SHP77 (cell line): ENCODE measurements around the gene RIMBP2.

Experiments used
- DNase-seq, 2 experiments: peaks; one replicate each; lab custom pipeline; 2025; lab: John Stamatoyannopoulos, UW

RIMBP2 gene

DNA sequence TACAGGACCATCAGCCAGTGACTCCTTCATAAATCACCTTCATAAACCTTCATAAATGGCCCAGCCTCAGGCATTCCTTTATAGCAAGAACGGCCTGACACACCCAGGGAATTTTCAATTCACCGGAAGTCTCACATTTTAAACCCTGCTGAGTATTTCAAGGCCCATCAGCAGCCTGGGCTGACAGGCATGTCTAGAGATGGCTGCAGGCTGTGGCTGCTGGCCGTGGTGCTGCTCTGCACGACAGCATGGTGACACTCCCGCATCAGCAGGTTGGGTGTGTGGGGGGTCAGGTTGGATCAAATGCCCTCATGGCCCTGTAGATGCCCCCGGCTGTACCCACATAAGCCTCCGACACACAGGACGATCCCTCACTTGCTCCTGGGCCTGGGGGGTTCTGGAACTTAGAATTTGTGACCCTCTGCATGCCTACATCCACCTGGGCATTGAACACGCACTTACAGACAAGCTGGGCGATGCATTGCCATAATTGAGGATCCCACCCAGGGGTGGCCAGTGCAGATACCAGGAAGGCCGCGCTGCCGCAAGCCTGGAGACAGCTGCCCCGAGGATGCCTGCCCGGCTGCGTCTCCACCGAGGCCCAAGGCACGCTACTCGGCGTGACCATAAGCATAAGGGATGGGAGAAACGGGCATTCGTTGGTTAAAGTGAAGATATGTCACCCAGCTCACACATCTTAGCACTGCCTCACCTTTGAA is 254.1 kb downstream of the RIMBP2 start:
- no peak for DNase-seq

DNA sequence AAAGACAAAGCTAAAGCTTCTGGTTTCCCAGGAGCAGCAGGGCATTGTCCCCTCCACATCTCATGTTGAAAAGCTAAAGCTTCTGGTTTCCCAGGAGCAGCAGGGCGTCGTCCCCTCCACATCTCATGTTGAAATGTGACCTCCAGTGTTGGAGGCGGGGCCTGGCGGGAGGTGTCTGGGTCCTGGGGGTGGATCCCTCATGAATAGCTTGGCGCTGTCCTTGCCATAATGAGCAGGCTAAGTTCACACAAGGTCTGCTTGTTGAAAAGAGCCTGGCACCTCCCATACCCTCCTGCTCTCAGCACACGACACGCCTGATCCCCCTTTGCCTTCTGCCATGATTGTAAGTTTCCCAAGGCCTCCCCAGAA is 254.7 kb downstream of the RIMBP2 start:
- DNase-seq, result no peak

DNA sequence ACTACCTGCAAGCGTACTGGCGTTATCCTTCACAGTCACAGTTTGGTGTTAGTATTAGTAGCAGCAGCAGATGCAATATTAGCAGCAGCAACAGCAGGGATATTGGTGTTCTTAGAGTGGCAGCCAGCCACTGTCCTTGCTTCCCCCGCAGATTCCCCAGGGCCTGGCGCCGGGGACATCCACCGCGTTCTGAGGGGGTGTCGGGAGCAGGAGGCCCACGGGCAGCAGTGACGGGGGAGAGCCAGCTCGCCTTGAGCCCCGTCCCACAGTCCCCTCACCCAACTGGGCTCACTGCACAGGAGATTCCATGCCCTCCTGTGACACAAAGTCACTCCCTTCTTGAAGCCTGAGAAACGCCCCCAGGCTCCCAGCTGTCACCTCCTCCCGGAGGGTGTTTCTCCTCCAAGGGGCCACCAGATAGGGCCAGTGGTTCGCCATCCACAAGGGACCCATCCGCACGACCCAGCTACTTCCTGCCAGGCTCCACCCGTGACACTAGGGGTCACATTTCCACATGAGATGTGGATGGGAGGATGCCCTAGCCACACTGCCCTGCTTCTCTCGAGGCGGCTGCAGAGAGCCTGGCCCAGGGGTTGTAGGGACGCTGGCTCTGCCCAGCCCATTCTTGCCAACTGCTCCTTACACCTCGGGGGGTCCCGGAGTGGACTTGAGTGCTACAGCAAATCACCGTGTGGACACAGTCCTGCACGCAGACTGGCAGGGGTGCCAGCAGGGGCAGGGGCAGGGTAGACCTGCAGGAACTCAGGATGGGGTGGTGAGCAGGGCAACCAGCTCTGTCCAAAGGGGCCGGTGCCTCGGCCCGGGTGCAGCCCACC is 255.3 kb downstream of the RIMBP2 start:
- DNase-seq, result peak; percentile 18 to 22

- no peak for DNase-seq
These were observed 256.2 kb downstream of the RIMBP2 start for GRCh38 chr12:130459916-130460315.

DNA sequence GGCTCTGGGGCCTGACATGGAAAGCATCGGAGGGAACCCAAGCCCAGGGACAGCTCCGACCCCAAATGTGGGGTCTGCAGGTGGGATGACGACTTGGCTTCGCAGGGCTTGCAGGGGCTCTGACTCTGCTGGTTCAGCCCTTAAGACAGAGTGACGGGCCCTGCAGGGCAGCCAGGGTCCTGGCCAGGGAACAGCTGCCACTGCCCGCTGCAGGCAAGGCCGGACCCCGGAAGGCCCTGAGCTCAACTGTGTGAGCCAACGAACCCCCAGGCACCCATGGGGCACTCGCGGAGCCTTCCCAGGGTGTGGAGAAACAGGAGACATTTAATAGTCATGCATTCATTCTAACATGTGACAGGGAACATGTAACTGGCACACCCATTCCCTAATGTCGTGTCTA is 257.8 kb downstream of the RIMBP2 start:
- no peak for DNase-seq

- DNase-seq, result no peak
These were observed 258.9 kb downstream of the RIMBP2 start for GRCh38 chr12:130457215-130457614.

DNA sequence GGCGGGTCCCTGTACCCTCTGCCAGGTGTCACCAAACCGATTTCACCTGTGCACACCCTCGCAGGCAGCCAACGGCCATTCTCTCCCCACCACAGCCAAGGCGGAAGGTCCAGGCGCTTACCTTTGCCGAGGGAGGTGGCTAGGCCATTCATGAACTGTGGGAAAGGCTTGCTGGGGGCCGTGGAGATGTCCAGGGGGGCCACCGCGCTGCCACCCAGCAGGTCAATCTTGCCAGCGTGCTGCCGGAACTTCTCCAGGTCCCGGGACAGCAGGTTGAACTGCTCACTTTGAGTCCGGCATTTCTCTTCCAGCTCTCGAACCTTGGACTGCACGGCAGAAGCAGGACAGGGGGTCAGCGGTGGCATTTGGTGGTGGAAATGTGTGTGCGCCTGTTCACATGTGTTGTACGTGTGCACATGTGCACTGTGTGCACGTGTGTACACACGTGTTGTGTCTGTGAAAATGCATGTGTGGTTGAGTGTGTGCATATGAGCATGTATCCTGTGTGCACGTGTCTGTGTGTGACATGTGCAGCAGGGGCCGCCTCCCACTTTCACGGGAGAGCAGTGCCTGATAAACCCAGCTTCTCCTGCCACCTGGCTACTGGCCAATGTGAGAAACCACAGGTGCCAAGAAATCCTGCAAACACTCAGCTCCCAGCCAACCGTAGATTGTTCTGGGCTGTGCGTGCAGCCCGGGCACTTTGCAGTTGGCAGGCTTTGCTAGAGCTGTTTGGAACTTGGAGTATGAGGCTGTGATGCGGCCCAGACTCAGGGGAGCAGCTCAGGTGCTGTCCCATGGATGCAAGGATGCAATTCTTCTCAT is 259.5 kb downstream of the RIMBP2 start:
- peak; percentile 29 to 48 for DNase-seq

DNA sequence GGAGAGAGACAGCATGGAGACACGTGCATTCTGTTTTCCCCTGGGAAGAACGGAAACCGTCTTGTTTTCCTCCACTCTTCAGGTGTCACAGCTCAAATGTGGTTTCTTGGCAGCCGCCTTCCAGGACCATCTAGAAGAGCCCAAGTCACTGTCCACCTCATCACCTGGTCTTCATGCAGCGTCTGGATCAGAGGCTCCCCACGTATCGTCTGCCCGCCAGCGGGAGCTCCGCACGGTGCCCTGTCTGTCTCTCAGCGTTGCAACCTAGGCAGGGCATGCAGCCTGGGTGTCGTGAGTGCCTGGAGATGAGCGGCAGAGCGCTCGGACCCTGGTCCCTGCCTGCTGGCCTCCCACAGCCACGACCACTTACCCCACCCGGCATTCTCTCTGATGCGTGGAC is 260.9 kb downstream of the RIMBP2 start:
- DNase-seq, result no peak

GRCh38 chr12:130454296-130454695 is 261.8 kb downstream of the RIMBP2 start:
- no peak for DNase-seq

- DNase-seq, result no peak
These were observed 263.6 kb downstream of the RIMBP2 start for GRCh38 chr12:130452546-130452945.

- no peak for DNase-seq
These were observed 264.8 kb downstream of the RIMBP2 start for GRCh38 chr12:130451001-130451930.

- no peak for DNase-seq
These were observed 266.8 kb downstream of the RIMBP2 start for GRCh38 chr12:130449291-130449690.

- no peak for DNase-seq
These were observed 267.9 kb downstream of the RIMBP2 start for GRCh38 chr12:130448044-130448821.

DNA sequence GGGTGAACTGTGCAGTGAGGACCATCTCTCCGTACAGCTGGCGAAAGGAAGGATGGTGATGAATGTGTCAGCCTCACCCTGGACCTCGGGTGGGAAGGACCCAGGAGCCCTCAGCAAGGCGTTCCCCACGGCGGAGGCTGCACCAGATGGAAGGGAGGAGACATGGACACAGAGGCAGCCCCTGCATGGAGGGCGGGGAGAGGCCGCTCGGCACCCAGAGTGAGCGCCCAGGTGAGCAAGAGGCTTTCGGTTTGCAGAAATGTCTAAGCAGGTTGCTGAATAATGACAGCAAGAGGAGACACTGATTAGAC is 268.5 kb downstream of the RIMBP2 start:
- DNase-seq, result no peak

DNA sequence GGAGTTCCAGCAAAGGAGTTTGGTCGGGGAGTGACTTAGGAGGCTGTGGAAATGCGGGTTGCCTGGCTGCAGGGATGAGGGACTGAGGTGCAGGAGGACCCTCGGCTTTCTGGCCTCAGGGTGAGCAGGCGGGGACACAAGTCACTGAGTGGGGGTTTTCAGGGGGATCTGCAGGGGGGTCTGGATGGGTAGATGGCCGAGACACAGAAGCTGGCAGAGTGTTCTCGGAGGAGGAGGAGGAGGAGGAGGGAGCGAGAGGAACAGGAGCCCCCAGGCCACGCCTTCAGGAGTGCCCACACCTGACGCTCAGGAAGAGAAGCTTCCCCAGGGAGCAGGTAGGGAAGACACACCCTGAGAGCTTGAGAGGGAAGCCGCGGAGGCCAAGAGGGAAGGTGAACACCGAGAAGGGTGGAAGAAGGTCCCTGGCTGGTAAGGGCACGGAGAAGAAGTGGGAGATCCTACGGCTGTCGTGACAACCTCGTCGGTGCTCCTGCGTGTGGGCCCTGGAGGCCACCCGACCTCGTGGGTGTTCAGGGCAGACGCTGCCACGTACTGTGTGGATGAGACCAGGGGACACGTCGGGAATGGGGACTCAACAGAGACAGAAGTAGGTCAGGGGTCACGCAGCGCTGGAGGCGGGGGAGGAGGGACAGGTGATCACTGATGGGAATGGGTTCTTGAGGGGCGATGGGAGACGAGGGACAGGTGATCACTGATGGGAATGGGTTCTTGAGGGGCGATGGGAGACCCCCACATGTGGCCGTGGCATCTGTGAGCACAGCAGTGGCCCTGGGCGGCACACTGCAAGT is 269.0 kb downstream of the RIMBP2 start:
- DNase-seq, result no peak

- no peak for DNase-seq
These were observed 271.1 kb downstream of the RIMBP2 start for GRCh38 chr12:130444986-130445385.

DNA sequence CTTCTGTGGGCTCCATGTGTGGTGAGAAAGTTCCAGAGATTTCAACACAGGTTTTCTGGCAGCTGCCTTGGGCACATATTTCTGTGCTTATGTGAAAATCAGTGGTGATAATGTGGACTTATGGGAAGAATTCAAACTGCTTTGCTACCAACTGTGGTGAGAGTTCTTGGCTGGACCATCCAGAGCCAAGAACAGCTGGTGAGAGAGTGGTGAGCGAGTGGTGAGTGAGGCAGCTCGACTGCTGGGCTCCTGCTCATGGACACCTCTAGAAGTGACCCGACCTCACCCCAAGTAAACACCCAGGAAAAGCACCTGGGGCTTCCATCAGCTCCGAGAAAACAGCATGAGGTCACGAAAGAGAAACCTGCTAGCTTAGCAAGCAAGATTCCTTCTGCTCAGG is 272.0 kb downstream of the RIMBP2 start:
- no peak for DNase-seq

GRCh38 chr12:130441771-130442760 is 274.0 kb downstream of the RIMBP2 start:
- no peak for DNase-seq
